Upper lobe of left lung (tissue), 4 donors: ENCODE data around the gene RAD51D.
"Not testable (repeated sequence)": the region's sequence is repeated elsewhere in the genome, so short reads cannot be mapped to it uniquely, and the experiment has no call there.

ENCODE experiments used
- EP300 ChIP-seq, 4 donors: sonication (generic); formaldehyde crosslinking; IDR thresholded peaks; one replicate each; pipeline ENCODE4 v1.5.1; 2017; ENCODE audit warnings: antibody characterized with exemption in 4 of 4, control low read depth in 2 of 4
- POLR2AphosphoS5 ChIP-seq, 2 donors: sonication (generic); formaldehyde crosslinking; IDR thresholded peaks; one replicate each; pipeline ENCODE4 v1.5.1; 2017; ENCODE audit warnings: antibody characterized with exemption in 2 of 2

GRCh38 chr17:35045458-35045979, 74.1 kb downstream of the RAD51D start:
- not testable (repeated sequence) for TF ChIP-seq EP300, POLR2AphosphoS5 (IDR thresholded peaks at IDR 0.05)
